Measurements from ENCODE around the gene EFNA4. TPM values are rescaled to one million over a fixed set of nuclear protein-coding genes. Genes with fewer than 3 reads are reported as not detected.

EFNA4 gene
- polyA plus RNA-seq, 1 donor (not counting 4 experiments of a cell fraction or from before 2014, with no cell fraction given): 7.6 TPM

- Histone ChIP-seq H3K9me1 (ENCODE audit: control insufficient read depth, extremely low read depth, insufficient read depth, low read length) (no peaks in the 10 kb centered on the region), H3K27ac (ENCODE audit: control insufficient read depth, insufficient read depth, low read length) (no peak overlapping the region), H3K36me3 (ENCODE audit: control insufficient read depth in 2 of 2, extremely low read depth in 1 of 2, insufficient read depth in 2 of 2, low read length in 2 of 2) (peaks cover 26 to 33% of the 10 kb centered on the region in 2 experiments), H4K20me1 (ENCODE audit: control insufficient read depth, extremely low read depth, insufficient read depth, low read length) (peaks cover 2% of the 10 kb centered on the region), H3K27me3 (ENCODE audit: control insufficient read depth, extremely low read depth, insufficient read depth, low read length) (no peaks in the 10 kb centered on the region), H3K4me3 (ENCODE audit: control insufficient read depth in 2 of 3, extremely low read depth in 1 of 3, insufficient read depth in 2 of 3, low read depth in 1 of 3, low read length in 3 of 3) (no peak overlapping the region), H3K9me3 (ENCODE audit: control insufficient read depth, low read depth, low read length) (no peaks in the 10 kb centered on the region), H3K4me1 (ENCODE audit: control insufficient read depth, extremely low read depth, insufficient read depth, low read length) (peaks cover 41% of the 10 kb centered on the region), H3K9ac (ENCODE audit: control insufficient read depth, extremely low read depth, insufficient read depth, low read length) (no peak overlapping the region), H2AFZ (ENCODE audit: control insufficient read depth, low read length) (no peak overlapping the region), H3K4me2 (ENCODE audit: control insufficient read depth, extremely low read depth, insufficient read depth, low read depth, low read length) (no peak overlapping the region), H3K79me2 (ENCODE audit: control insufficient read depth, insufficient read depth, low read length) (no peaks in the 10 kb centered on the region)
- dilution Hi-C loops (cut with MboI; ENCODE audit: extremely low pct_ligation_motif_present, low sequenced_read_pairs): no loop called here
- DNase-seq (ENCODE audit: low read depth, low spot score) (no peak), FAIRE-seq (no peak)
- TF ChIP-seq CTCF (optimal IDR thresholded peaks at IDR 0.05 in 1 of 3, IDR thresholded peaks at IDR 0.05 in 1 of 3, conservative IDR thresholded peaks at IDR 0.05 in 1 of 3; ENCODE audit: extremely low read depth in 1 of 3, insufficient read depth in 2 of 3, low read length in 3 of 3): no peak
- TF ChIP-seq EZH2 (IDR thresholded peaks at IDR 0.05; ENCODE audit: low read length): no peak
These were observed 44.8 kb upstream of the EFNA4 start for GRCh38 chr1:155018617-155019348.

GRCh38 chr1:155019377-155020245 is 43.9 kb upstream of the EFNA4 start:
- Histone ChIP-seq H3K9ac (ENCODE audit: control insufficient read depth, extremely low read depth, insufficient read depth, low read length) (no peak overlapping the region), H4K20me1 (ENCODE audit: control insufficient read depth, extremely low read depth, insufficient read depth, low read length) (no peaks in the 10 kb centered on the region), H3K27ac (ENCODE audit: control insufficient read depth, insufficient read depth, low read length) (no peak overlapping the region), H3K27me3 (ENCODE audit: control insufficient read depth, extremely low read depth, insufficient read depth, low read length) (no peaks in the 10 kb centered on the region), H2AFZ (ENCODE audit: control insufficient read depth, low read length) (no peak overlapping the region), H3K79me2 (ENCODE audit: control insufficient read depth, insufficient read depth, low read length) (no peaks in the 10 kb centered on the region), H3K9me3 (ENCODE audit: control insufficient read depth, low read depth, low read length) (no peaks in the 10 kb centered on the region), H3K4me3 (ENCODE audit: control insufficient read depth in 2 of 3, extremely low read depth in 1 of 3, insufficient read depth in 2 of 3, low read depth in 1 of 3, low read length in 3 of 3) (no peak overlapping the region), H3K9me1 (ENCODE audit: control insufficient read depth, extremely low read depth, insufficient read depth, low read length) (no peaks in the 10 kb centered on the region), H3K4me1 (ENCODE audit: control insufficient read depth, extremely low read depth, insufficient read depth, low read length) (peaks cover 41% of the 10 kb centered on the region), H3K36me3 (ENCODE audit: control insufficient read depth in 2 of 2, extremely low read depth in 1 of 2, insufficient read depth in 2 of 2, low read length in 2 of 2) (peaks cover 18 to 25% of the 10 kb centered on the region in 2 experiments), H3K4me2 (ENCODE audit: control insufficient read depth, extremely low read depth, insufficient read depth, low read depth, low read length) (no peak overlapping the region)
- no peak for DNase-seq (ENCODE audit: low read depth, low spot score)
- TF ChIP-seq CTCF (optimal IDR thresholded peaks at IDR 0.05 in 1 of 3, IDR thresholded peaks at IDR 0.05 in 1 of 3, conservative IDR thresholded peaks at IDR 0.05 in 1 of 3; ENCODE audit: extremely low read depth in 1 of 3, insufficient read depth in 2 of 3, low read length in 3 of 3) (no peak), EZH2 (IDR thresholded peaks at IDR 0.05; ENCODE audit: low read length) (no peak)
- FAIRE-seq: no peak
- dilution Hi-C loops (cut with MboI; ENCODE audit: extremely low pct_ligation_motif_present, low sequenced_read_pairs): no loop called here

All from keratinocyte (primary cell).